ENCODE data around the gene TNC. TPM values are rescaled to one million over a fixed set of nuclear protein-coding genes. Genes with fewer than 3 reads are reported as not detected.

The TNC gene
- total RNA-seq, 1 donor from 2014 or later: 289 TPM

DNA sequence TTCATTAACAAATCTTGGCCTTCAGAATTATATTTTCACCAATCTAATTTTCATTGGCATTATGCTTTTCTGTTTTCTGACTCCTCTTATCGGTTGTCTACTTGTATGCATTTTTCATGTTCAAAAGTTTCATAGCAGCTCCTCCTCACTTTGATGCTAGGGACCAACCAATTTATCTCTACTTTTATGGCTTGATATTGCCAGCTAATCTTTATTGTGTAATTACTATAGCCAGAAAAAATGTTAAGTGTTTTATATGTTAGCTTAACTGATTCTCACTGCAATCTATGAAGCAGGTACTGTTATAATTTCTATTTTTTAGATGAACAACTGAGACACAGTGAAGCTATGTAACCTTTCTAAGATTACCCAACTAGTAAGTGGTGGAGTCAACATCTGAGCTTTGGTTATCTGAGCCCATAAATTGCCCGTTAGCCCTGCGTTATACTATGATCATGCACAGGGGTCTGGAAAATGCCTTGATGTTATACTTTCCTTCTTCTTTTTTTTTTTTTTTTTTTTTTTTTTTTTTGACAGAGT is 34.4 kb upstream of the TNC start:
- DNase-seq (ENCODE audit: low read depth): no peak

DNA sequence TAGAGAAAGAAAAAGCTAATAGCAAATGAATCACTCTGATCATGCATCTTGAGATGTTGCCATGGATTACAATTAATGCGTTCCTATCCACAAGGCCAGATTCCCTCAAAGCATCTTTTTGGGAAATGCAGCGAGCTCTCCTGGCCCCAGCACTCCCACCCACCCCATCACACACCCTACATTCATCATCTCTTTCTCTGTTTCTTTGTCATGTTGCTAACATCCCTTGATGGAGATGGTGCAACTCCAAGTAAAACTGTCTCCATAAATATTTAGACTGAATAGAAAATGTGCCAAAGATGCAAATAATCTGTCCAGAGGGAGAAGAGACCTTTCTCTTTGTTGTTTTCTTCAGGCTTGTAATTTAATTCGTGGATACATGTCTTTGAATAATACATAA is 30.8 kb upstream of the TNC start:
- DNase-seq (ENCODE audit: low read depth): no peak
- Histone ChIP-seq H3K4me3 (ENCODE audit: low read depth, low read length) (no peak overlapping the region), H3K27me3 (ENCODE audit: control insufficient read depth, insufficient read depth, low read length) (no peaks in the 10 kb centered on the region), H3K36me3 (ENCODE audit: control insufficient read depth, insufficient read depth, low read length) (no peaks in the 10 kb centered on the region)
- TF ChIP-seq, protein P1, sequence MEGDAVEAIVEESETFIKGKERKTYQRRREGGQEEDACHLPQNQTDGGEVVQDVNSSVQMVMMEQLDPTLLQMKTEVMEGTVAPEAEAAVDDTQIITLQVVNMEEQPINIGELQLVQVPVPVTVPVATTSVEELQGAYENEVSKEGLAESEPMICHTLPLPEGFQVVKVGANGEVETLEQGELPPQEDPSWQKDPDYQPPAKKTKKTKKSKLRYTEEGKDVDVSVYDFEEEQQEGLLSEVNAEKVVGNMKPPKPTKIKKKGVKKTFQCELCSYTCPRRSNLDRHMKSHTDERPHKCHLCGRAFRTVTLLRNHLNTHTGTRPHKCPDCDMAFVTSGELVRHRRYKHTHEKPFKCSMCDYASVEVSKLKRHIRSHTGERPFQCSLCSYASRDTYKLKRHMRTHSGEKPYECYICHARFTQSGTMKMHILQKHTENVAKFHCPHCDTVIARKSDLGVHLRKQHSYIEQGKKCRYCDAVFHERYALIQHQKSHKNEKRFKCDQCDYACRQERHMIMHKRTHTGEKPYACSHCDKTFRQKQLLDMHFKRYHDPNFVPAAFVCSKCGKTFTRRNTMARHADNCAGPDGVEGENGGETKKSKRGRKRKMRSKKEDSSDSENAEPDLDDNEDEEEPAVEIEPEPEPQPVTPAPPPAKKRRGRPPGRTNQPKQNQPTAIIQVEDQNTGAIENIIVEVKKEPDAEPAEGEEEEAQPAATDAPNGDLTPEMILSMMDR (IDR thresholded peaks at IDR 0.05; ENCODE audit: insufficient read depth, low read length, poor library complexity, severe bottlenecking): no peak

More for the DNA sequence above, 34.4 kb upstream of the TNC start:
- no peaks in the 10 kb centered on the region for H3K27me3 ChIP-seq (ENCODE audit: control insufficient read depth, insufficient read depth, low read length)
- TF ChIP-seq, protein P1 (IDR thresholded peaks at IDR 0.05; ENCODE audit: insufficient read depth, low read length, poor library complexity, severe bottlenecking): no peak
- no peak overlapping the region for H3K4me3 ChIP-seq (ENCODE audit: low read depth, low read length)
- H3K36me3 ChIP-seq (ENCODE audit: control insufficient read depth, insufficient read depth, low read length): no peaks in the 10 kb centered on the region

DNA sequence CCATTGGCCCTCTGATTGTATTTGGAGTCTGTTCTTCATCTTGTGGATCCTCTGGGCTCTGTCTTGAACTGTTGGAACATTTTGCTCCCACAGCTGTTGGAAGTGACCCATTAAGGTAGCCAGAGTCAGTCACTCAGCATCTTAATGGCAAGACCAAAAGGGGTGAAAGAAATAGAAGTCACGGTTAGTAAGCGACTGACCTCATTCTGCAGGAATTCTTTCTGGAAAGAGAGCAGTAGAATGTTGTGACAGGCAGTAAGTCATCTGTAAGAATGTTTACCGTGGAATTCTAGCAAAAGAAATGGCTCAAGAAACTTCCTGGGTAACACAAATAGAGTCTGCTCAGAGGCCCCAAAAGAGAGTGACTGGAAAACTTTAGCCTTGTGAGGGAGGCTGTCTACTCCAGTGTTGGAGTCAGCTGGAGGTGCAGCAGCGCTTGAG is 28.6 kb upstream of the TNC start:
- DNase-seq (ENCODE audit: low read depth): peak; percentile 92
- Histone ChIP-seq H3K36me3 (ENCODE audit: control insufficient read depth, insufficient read depth, low read length) (no peaks in the 10 kb centered on the region), H3K27me3 (ENCODE audit: control insufficient read depth, insufficient read depth, low read length) (no peaks in the 10 kb centered on the region), H3K4me3 (ENCODE audit: low read depth, low read length) (no peak overlapping the region)
- TF ChIP-seq, protein P1 (IDR thresholded peaks at IDR 0.05; ENCODE audit: insufficient read depth, low read length, poor library complexity, severe bottlenecking): no peak

DNA sequence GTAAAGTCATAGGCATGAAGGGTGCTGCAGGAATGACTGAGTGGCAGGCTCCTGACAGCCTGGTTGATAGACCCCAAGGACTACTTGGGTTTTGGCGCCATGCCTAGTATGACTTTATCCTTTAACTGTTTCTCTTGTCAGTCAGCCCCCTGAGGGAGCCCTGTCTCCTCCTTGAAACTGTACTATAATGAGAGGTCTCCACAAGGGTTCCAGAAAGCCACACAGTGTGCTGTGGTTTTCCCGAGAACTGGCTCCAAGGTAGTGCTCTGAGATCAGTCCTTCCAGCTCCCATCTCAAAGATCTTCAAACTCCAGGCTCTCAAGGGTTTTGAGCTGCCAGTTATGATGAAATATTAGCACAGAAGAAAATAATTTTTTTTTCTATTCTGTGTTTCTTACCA is 26.7 kb upstream of the TNC start:
- Histone ChIP-seq H3K36me3 (ENCODE audit: control insufficient read depth, insufficient read depth, low read length) (no peaks in the 10 kb centered on the region), H3K27me3 (ENCODE audit: control insufficient read depth, insufficient read depth, low read length) (no peaks in the 10 kb centered on the region), H3K4me3 (ENCODE audit: low read depth, low read length) (no peak overlapping the region)
- TF ChIP-seq, protein P1 (IDR thresholded peaks at IDR 0.05; ENCODE audit: insufficient read depth, low read length, poor library complexity, severe bottlenecking): no peak
- DNase-seq (ENCODE audit: low read depth): no peak

DNA sequence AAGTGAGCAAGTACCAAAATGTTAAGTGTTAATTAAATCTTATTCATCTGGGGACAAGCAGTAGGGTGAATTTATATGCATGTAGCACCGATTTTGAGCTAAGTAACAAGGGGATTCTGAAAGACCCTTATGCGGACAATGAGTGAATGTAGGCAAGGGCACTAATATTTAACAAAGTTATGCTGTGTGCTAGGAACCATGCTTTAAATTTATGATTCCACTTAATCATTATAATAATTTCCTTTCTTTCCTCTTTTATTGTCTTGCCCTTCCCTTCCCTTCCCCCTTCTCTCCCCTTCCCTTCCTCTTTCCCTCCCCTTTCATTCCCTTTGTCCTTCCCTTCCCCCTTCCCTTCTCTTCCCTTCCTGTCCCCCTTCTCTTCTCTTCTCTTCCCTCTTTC is 25.7 kb upstream of the TNC start:
- Histone ChIP-seq H3K27me3 (ENCODE audit: control insufficient read depth, insufficient read depth, low read length) (no peaks in the 10 kb centered on the region), H3K36me3 (ENCODE audit: control insufficient read depth, insufficient read depth, low read length) (no peaks in the 10 kb centered on the region), H3K4me3 (ENCODE audit: low read depth, low read length) (no peak overlapping the region)
- no peak for DNase-seq (ENCODE audit: low read depth)
- TF ChIP-seq, protein P1 (IDR thresholded peaks at IDR 0.05; ENCODE audit: insufficient read depth, low read length, poor library complexity, severe bottlenecking): no peak

Measured in kidney epithelial cell (primary cell).